ENCODE measurements around the gene UPK2. TPM values are rescaled to one million over a fixed set of nuclear protein-coding genes. Genes with fewer than 3 reads are reported as not detected.

The UPK2 gene
- total and polyA plus RNA-seq, 10 donors, result 0.09 to 0.13 TPM; not detected in 8

- Histone ChIP-seq H3K36me3 (peaks cover 0 to 100% (median 63%) of the 10 kb centered on the region in 6 donors), H3K4me3 (no peak overlapping the region), H3K4me1 (no peaks in the 10 kb centered on the region), H3K9me3 (no peaks in the 10 kb centered on the region), H3K27me3 (replicated peaks in 1 of 7) (no peaks in the 10 kb centered on the region), H3K27ac (no peak overlapping the region)
- TF ChIP-seq, protein P1, sequence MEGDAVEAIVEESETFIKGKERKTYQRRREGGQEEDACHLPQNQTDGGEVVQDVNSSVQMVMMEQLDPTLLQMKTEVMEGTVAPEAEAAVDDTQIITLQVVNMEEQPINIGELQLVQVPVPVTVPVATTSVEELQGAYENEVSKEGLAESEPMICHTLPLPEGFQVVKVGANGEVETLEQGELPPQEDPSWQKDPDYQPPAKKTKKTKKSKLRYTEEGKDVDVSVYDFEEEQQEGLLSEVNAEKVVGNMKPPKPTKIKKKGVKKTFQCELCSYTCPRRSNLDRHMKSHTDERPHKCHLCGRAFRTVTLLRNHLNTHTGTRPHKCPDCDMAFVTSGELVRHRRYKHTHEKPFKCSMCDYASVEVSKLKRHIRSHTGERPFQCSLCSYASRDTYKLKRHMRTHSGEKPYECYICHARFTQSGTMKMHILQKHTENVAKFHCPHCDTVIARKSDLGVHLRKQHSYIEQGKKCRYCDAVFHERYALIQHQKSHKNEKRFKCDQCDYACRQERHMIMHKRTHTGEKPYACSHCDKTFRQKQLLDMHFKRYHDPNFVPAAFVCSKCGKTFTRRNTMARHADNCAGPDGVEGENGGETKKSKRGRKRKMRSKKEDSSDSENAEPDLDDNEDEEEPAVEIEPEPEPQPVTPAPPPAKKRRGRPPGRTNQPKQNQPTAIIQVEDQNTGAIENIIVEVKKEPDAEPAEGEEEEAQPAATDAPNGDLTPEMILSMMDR (IDR thresholded peaks at IDR 0.05 in 8 of 11, conservative IDR thresholded peaks at IDR 0.05 in 3 of 11), result no peak
- TF ChIP-seq POLR2A (IDR thresholded peaks at IDR 0.05) (no peak), POLR2AphosphoS5 (IDR thresholded peaks at IDR 0.05) (no peak)
- 79 to 86% (median 82%) methylated on average over 4 of the region's 4 CpGs for WGBS, 5 donors
- peak; percentile 0 for DNase-seq
- intact Hi-C loops (cut with DNase I; ENCODE audit: low total_unique reads), result no loop called here
Observed at GRCh38 chr11:119006656-119007055, 50.6 kb downstream of the UPK2 start.

Small RNAs within 50 kb of the gene (microRNA-seq; reads per million reads assigned to microRNA genes)
- gene MIR4492, result 0 reads per million in 3 donors

Small RNAs within 50 kb of the gene (small RNA-seq; reads per million reads assigned to genes)
- 0 reads per million in 4 donors for gene AP003392.2
- gene MIR4492, result 0 reads per million in 4 donors
- gene RF00017, result 0 reads per million in 4 donors
- gene RF00019, result 0 reads per million in 4 donors
- gene RN7SL688P, result 0 reads per million in 4 donors

Other genes starting within 250 kb of the UPK2 start
- 100 to 1,000 TPM; 146 to 206 (median 179) TPM for gene DDX6, start 165.1 kb upstream of the UPK2 start, total RNA-seq
- gene DDX6, start 165.1 kb upstream of the UPK2 start, polyA plus RNA-seq, result 10 to 100 TPM; 36.3 to 42.1 (median 36.9) TPM
- gene CXCR5, start 72.4 kb upstream of the UPK2 start, total RNA-seq, result 10 to 100 TPM; 25.0 to 66.6 (median 33.2) TPM
- gene CXCR5, start 72.4 kb upstream of the UPK2 start, polyA plus RNA-seq, result 10 to 100 TPM; 35.4 to 50.7 (median 39.6) TPM
- gene BCL9L, start 30.4 kb upstream of the UPK2 start, total RNA-seq, result 10 to 100 TPM; 19.8 to 58.0 (median 39.0) TPM
- gene BCL9L, start 30.4 kb upstream of the UPK2 start, polyA plus RNA-seq, result 10 to 100 TPM in 1 of 3 donors, 1 to 10 TPM in 2; 2.5 to 14.2 (median 2.6) TPM
- not detected for gene FOXR1, start 15.5 kb downstream of the UPK2 start, total RNA-seq
- not detected for gene FOXR1, start 15.5 kb downstream of the UPK2 start, polyA plus RNA-seq
- gene CENATAC, start 41.8 kb downstream of the UPK2 start, total RNA-seq, result 10 to 100 TPM; 39.2 to 86.2 (median 66.7) TPM
- gene CENATAC, start 41.8 kb downstream of the UPK2 start, polyA plus RNA-seq, result 10 to 100 TPM; 27.0 to 80.8 (median 44.1) TPM
- 1,000 to 10,000 TPM in 6 of 7 donors, 100 to 1,000 TPM in 1; 945 to 1,264 (median 1,141) TPM for gene RPS25, start 62.0 kb downstream of the UPK2 start, total RNA-seq
- 1,000 to 10,000 TPM; 4,407 to 5,214 (median 4,978) TPM for gene RPS25, start 62.0 kb downstream of the UPK2 start, polyA plus RNA-seq
- gene TRAPPC4, start 62.5 kb downstream of the UPK2 start, total RNA-seq, result 10 to 100 TPM; 43.0 to 61.8 (median 54.4) TPM
- 10 to 100 TPM; 33.1 to 53.0 (median 47.6) TPM for gene TRAPPC4, start 62.5 kb downstream of the UPK2 start, polyA plus RNA-seq
- gene SLC37A4, start 74.6 kb downstream of the UPK2 start, total RNA-seq, result 10 to 100 TPM in 6 of 7 donors, 1 to 10 TPM in 1; 9.9 to 26.0 (median 15.9) TPM
- 10 to 100 TPM in 2 of 3 donors, 1 to 10 TPM in 1; 8.2 to 12.6 (median 10.1) TPM for gene SLC37A4, start 74.6 kb downstream of the UPK2 start, polyA plus RNA-seq
- 100 to 1,000 TPM in 3 of 7 donors, 10 to 100 TPM in 4; 48.2 to 131 (median 80.8) TPM for gene HYOU1, start 100.9 kb downstream of the UPK2 start, total RNA-seq
- gene HYOU1, start 100.9 kb downstream of the UPK2 start, polyA plus RNA-seq, result 10 to 100 TPM; 12.3 to 22.7 (median 15.5) TPM
- 10 to 100 TPM; 30.1 to 48.7 (median 44.8) TPM for gene VPS11, start 111.5 kb downstream of the UPK2 start, total RNA-seq
- gene VPS11, start 111.5 kb downstream of the UPK2 start, polyA plus RNA-seq, result 10 to 100 TPM; 41.8 to 66.7 (median 42.4) TPM
- 10 to 100 TPM in 6 of 7 donors, 1 to 10 TPM in 1; 7.4 to 42.6 (median 14.1) TPM for gene HMBS, start 128.6 kb downstream of the UPK2 start, total RNA-seq
- 10 to 100 TPM; 22.8 to 42.0 (median 23.3) TPM for gene HMBS, start 128.6 kb downstream of the UPK2 start, polyA plus RNA-seq
- 10 to 100 TPM; 27.7 to 58.9 (median 37.3) TPM for gene DPAGT1, start 145.6 kb downstream of the UPK2 start, total RNA-seq
- gene DPAGT1, start 145.6 kb downstream of the UPK2 start, polyA plus RNA-seq, result 10 to 100 TPM; 20.7 to 28.9 (median 26.4) TPM
- 10 to 100 TPM; 15.2 to 19.6 (median 17.6) TPM for gene C2CD2L, start 151.0 kb downstream of the UPK2 start, total RNA-seq
- 10 to 100 TPM in 1 of 3 donors, 1 to 10 TPM in 2; 5.8 to 13.3 (median 9.8) TPM for gene C2CD2L, start 151.0 kb downstream of the UPK2 start, polyA plus RNA-seq
- 10 to 100 TPM; 30.4 to 40.7 (median 34.3) TPM for gene HINFP, start 165.3 kb downstream of the UPK2 start, total RNA-seq
- gene HINFP, start 165.3 kb downstream of the UPK2 start, polyA plus RNA-seq, result 10 to 100 TPM; 12.8 to 19.6 (median 13.4) TPM
- gene ABCG4, start 192.8 kb downstream of the UPK2 start, total RNA-seq, result under 1 TPM in 4 of 7 donors, not detected in 3; 0.17 to 0.32 (median 0.23) TPM
- gene ABCG4, start 192.8 kb downstream of the UPK2 start, polyA plus RNA-seq, result under 1 TPM in 2 of 3 donors, not detected in 1; 0.03 to 0.06 TPM
- 10 to 100 TPM; 13.2 to 18.7 (median 15.4) TPM for gene NLRX1, start 212.4 kb downstream of the UPK2 start, total RNA-seq
- 10 to 100 TPM in 1 of 3 donors, 1 to 10 TPM in 2; 3.6 to 10.6 (median 5.3) TPM for gene NLRX1, start 212.4 kb downstream of the UPK2 start, polyA plus RNA-seq
- gene NHERF4, start 229.2 kb downstream of the UPK2 start, total RNA-seq, result not detected
- under 1 TPM in 1 of 3 donors, not detected in 2; 0.12 TPM for gene NHERF4, start 229.2 kb downstream of the UPK2 start, polyA plus RNA-seq